ENCODE data around the gene PAX7. TPM values are rescaled to one million over a fixed set of nuclear protein-coding genes. Genes with fewer than 3 reads are reported as not detected.
A peak's percentile ranks its signal among the peaks of the same experiment; 100 is the strongest.

The PAX7 gene
- total and polyA plus RNA-seq, 2 of the 4 experiments (the other 2 are of a cell fraction), result not detected

GRCh38 chr1:18703041-18703621 lies 72.5 kb downstream of the PAX7 start:
- peak overlapping the region; percentile 1 for H2AFZ ChIP-seq (replicated peaks; ENCODE audit: low read length, poor library complexity)
- no peak overlapping the region for H2AK5ac ChIP-seq (ENCODE audit: low read depth, low read length)
- no peaks in the 10 kb centered on the region for H3K9me1 ChIP-seq (ENCODE audit: insufficient read depth, low read length)
- ATAC-seq (ENCODE audit: low read depth), result no peak
- H3K36me3 ChIP-seq (ENCODE audit: control insufficient read depth, insufficient read depth, low read length), result no peaks in the 10 kb centered on the region
- H3K9me3 ChIP-seq (ENCODE audit: control insufficient read depth, insufficient read depth, low read length), result no peaks in the 10 kb centered on the region
- no peak overlapping the region for H4K8ac ChIP-seq (ENCODE audit: low read depth in 2 of 2, low read length in 2 of 2)
- H3K4me3 ChIP-seq (ENCODE audit: insufficient read depth, low read depth, low read length), result no peak overlapping the region
- TF ChIP-seq MXI1 (IDR thresholded peaks at IDR 0.05; ENCODE audit: borderline replicate concordance, low read depth, low read length), result no peak
- TF ChIP-seq RAD21 (IDR thresholded peaks at IDR 0.05; ENCODE audit: low read length), result no peak
- TF ChIP-seq NFE2L2 (IDR thresholded peaks at IDR 0.05; ENCODE audit: low read depth, low read length), result no peak
- no peak for TF ChIP-seq BHLHE40 (IDR thresholded peaks at IDR 0.05; ENCODE audit: low read depth, low read length)
- TF ChIP-seq CTCF (conservative IDR thresholded peaks at IDR 0.05; ENCODE audit: low read depth, low read length), result no peak
- TF ChIP-seq USF2 (IDR thresholded peaks at IDR 0.05; ENCODE audit: low read depth, low read length), result no peak
- TF ChIP-seq CHD1 (IDR thresholded peaks at IDR 0.05; ENCODE audit: low read depth, low read length), result no peak
- no peak overlapping the region for H3K4ac ChIP-seq (ENCODE audit: low read depth, low read length)
- no peak overlapping the region for H2BK20ac ChIP-seq (ENCODE audit: low read depth, low read length)
- H3K9ac ChIP-seq (ENCODE audit: low read depth, low read length), result no peak overlapping the region
- DNase-seq, result no peak
- no peak overlapping the region for H4K91ac ChIP-seq (ENCODE audit: insufficient read depth, low read depth, low read length)
- no peaks in the 10 kb centered on the region for H3K79me1 ChIP-seq (ENCODE audit: low read depth in 1 of 2, low read length in 2 of 2)
- no peak overlapping the region for H2BK120ac ChIP-seq (ENCODE audit: low read depth, low read length)
- no peak overlapping the region for H4K5ac ChIP-seq (ENCODE audit: low read depth, low read length)
- no peak overlapping the region for H3K4me2 ChIP-seq (ENCODE audit: low read depth, low read length)
- ChIA-PET POLR2A (ENCODE audit: unreplicated experiment) (no interaction called here), CTCF (no interaction called here)
- H3K56ac ChIP-seq (ENCODE audit: extremely low read depth, insufficient read depth, low read length), result no peak overlapping the region
- H2BK5ac ChIP-seq (ENCODE audit: low read depth, low read length, poor library complexity, severe bottlenecking), result no peak overlapping the region
- no peak overlapping the region for H2BK15ac ChIP-seq (ENCODE audit: low read depth, low read length)
- H3K23ac ChIP-seq (ENCODE audit: low read depth, low read length), result no peak overlapping the region
- in situ Hi-C loops (cut with MboI; ENCODE audit: low sequenced_read_pairs) (no loop called here), intact Hi-C loops (cut with micrococcal nuclease) (no loop called here), dilution Hi-C loops (cut with HindIII; ENCODE audit: low sequenced_read_pairs, unreplicated experiment) (no loop called here)
- H3K27me3 ChIP-seq (ENCODE audit: control insufficient read depth, insufficient read depth, low read length), result peaks cover 2% of the 10 kb centered on the region
- no peak overlapping the region for H2AK9ac ChIP-seq (replicated peaks; ENCODE audit: low read depth, low read length, poor library complexity)
- H3K18ac ChIP-seq (ENCODE audit: low read depth, low read length), result no peak overlapping the region
- H4K20me1 ChIP-seq (ENCODE audit: insufficient read depth, low read length), result no peaks in the 10 kb centered on the region
- 33% methylated on average over 14 of the region's 21 CpGs; no CpG with 5 or more reads in 1 of the 2 experiments for WGBS, 2 experiments (ENCODE audit: extremely low coverage in 2 of 2, insufficient read length in 1 of 2)
- H3K4me1 ChIP-seq (ENCODE audit: control insufficient read depth, insufficient read depth, low read length), result no peaks in the 10 kb centered on the region
- no peak overlapping the region for H3K14ac ChIP-seq (replicated peaks; ENCODE audit: low read depth, low read length)
- no TSS peak for BruUV-seq (replicated peaks)
- H3K27ac ChIP-seq (ENCODE audit: insufficient read depth, low read length), result no peak overlapping the region

Measured in IMR-90 (cell line).